ENCODE results near the gene TIMM23B. TPM values are rescaled to one million over a fixed set of nuclear protein-coding genes. Genes with fewer than 3 reads are reported as not detected.
"Not testable (repeated sequence)": the region's sequence is repeated elsewhere in the genome, so short reads cannot be mapped to it uniquely, and the experiment has no call there.

TIMM23B gene
- polyA plus RNA-seq, 1 donor: 15.3 TPM

DNA sequence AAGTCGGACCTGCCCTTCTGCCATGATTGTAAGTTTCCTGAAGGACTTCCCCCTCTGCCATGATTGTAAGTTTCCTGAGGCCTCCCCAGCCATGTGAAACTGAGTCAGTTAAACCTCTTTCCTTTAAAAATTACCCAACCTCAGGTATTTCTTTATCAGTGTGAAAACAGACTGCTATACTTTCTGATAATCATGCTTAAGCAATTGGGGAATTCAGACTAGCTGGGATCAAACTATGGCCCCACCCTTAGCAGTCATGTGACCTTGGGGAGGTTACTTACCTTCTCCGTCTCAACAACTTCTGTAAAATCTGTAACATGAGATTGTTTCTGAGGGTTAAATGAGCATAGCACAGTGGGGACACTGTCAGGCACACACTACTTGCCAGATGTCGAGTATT lies 45.4 kb downstream of the TIMM23B start:
- DNase-seq: not testable (repeated sequence)

DNA sequence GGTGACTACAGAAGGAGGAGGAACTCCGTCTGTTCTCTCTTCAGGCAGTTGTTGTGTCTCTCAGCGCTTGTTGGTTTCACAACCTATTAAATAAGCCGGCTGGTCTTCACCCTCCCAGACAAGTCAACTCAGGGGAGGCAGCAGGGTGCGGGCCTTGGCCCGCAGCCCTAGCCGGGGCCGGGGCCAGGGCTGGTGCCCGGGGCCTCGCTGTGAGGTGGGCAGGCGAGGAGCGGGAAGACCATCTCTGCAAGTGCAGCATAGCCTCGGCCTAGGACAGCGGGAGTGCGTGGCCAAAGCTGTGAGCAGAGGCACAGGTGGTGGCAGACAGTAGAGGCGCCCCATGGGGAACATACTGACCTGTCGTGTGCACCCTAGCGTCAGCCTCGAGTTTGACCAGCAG lies 46.5 kb downstream of the TIMM23B start, which contains the start of gene AGAP6:
TSS of gene AGAP6 (plus strand) at position 31 of the 400 bp plus-strand sequence. CDS start at position 341, 310 bp downstream.
- DNase-seq: not testable (repeated sequence)

DNA sequence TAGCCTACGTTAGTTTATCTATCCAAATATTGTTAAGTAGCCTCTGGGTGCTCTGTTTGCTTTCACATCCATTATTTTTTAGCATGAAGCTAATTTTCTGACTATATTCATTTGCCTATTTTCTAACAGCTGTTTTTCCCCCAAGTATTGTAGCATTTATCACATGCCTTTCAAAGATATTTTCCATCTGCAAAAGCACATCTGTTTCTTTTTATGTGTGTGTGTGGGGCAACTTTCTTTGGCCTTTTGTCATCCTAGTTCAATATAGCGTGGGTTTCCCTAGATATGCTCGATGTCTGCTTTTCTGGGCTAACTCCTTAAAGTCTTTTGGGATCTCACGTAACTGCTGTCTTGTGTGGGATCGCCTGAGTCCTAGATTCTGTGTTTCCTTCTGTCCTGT lies 53.5 kb downstream of the TIMM23B start:
- DNase-seq: not testable (repeated sequence)

DNA sequence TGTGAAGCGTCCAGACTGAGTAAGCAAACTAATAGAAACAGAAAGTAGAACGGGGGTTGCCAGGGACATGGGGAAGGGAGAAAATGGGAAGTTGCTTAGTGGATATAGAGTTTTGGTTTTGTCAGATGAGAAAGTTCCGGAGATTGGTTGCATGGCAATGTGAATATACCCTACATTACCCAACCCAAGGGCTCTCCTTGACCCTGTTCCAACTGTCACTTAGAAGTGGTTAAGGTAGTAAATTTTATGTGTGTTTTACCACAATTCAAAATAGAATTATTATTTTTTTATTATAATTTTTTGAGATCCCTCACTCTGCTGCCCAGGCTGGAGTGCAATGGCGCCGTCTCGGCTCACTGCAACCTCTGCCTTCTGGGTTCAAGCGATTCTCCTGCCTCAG lies 72.2 kb downstream of the TIMM23B start:
- DNase-seq: not testable (repeated sequence)

DNA sequence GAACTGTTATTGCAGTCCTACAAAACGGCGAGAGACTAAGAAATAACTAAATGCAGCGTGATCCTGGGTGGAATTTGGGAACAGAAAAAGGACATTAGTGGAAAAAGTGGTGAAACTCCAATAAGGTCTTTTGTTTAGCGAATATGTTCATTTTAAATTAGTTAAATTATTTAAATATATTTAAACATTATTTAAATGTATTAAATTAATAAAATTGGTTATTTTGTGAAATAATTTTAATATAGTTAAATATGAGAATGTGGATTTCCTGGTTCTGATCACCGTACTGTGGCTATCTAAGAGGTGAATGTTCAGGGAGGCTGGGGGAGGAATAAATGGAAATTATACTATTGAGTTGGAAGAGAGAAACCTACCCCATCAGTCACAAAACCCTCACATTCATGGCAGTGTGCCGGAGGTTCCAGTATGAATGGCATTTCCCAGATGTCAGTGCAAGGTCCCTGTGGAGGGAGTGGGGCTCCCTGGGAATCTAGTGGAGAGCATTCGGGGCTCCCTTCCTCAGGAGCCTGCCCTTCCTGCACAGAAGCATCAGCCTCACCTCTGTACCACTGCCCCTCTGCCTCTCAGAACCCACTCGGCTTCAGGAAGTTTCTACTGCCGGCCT lies 73.9 kb downstream of the TIMM23B start:
- DNase-seq: not testable (repeated sequence)

DNA sequence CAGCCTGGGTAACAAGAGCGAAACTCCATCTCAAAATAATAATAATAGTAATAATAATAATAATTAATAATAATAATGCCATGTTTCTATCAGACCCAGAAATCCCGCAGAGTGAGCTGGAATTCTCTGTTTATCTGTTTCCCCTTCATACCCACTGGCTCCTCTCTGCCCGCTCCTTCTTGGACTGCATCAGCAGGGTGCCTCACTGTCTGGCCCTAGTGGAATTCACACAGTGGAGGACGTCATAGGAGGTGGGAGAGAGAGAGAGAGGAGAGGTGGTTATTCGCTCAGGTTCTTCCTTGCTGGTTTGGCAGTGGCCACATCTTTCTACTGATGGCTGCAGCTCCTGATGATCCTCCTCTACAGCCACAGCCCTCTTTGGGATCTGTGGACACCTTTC lies 75.1 kb downstream of the TIMM23B start:
- not testable (repeated sequence) for DNase-seq

DNA sequence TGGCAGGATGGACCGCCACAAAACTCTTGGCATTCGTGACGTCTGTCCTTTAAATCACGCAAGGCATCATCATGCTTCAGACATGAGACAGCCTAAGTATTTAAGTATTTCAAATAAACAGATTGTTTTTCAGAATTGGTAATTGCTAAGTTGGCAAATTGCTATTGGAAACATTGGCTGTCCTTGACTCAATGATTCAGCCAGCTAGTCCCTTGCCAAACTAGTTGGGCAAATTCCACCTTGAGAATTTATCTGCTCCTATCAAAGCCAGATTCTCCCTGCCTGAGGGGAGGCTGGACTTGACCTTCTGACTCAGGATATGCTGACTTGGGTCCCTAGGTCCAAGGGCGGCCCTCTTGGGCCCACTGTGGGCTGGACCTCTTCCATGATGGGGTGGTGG lies 75.8 kb downstream of the TIMM23B start:
- not testable (repeated sequence) for DNase-seq

DNA sequence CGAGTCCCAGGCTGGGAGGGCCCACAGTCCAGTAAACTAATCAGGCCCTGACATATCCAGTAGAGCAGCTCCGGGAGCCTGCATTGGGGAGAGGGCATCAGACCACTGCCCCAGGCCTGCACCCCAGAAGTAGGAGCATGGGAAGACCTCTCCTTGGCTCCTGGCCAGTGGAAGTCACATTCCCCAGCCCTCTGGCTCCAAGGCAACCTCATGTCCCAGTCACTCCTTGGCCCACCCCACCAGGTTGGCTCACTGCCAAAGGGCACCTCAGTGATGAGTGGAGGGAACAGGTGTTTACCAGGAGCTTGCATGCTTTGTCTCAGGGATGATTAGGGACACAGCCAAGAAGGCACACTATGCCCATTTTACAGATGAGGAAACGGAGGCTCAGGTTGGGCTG lies 77.4 kb downstream of the TIMM23B start:
- not testable (repeated sequence) for DNase-seq

DNA sequence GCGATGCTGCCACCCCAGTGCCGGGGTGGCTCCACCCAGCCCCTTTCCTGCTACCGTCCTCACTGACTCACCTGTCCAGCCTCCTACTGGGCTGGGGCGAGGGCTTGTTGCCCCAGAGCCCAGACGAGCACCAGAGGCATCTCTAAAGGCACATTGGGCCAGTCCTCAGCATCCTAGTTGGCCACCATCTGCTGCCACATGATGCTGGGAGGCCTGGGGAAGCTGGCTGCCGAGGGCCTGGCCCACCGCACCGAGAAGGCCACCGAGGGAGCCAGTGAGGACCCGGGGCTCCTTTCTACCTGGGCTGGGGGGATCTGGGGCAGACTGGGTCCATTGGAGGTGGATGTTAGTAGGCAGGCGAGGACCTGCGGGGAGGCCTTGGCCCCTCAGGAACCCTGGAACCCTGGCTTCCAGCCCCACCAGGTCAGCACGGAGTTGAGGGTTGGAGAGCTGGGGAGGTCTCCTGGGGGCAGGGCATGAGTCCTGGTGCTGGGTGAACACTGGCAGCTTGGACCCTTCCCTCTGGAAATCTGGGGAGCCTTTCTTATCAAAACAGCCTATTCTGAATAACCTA lies 78.7 kb downstream of the TIMM23B start:
- DNase-seq: not testable (repeated sequence)

DNA sequence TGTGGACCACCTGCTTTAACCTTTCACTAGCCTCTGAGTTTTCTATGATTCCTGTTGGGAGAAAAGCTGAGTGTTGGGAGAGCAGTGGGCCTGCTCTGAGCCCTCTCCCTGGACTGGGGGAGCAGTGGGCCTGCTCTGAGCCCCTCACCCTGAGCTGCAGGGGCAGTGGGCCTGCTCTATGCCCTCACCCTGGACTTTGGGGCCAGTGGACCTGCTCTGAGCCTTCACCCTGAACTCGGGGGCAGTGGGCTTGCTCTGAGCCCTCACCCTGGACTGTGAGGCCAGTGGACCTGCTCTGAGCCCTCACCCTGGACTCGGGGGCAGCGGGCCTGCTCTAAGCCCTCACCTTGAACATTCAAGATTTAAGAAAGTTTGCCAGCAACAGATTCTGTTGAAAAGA lies 79.8 kb downstream of the TIMM23B start:
- DNase-seq: no peak

Other genes starting within 250 kb of the TIMM23B start
- gene OGDHL, start 179.7 kb upstream of the TIMM23B start, polyA plus RNA-seq (ENCODE audit: insufficient read length): 0.26 TPM
- gene PARG, start within 50 bp of the TIMM23B start, polyA plus RNA-seq (ENCODE audit: insufficient read length): 18.5 TPM
- 16.7 TPM for gene AGAP6, start 46.4 kb downstream of the TIMM23B start, polyA plus RNA-seq (ENCODE audit: insufficient read length)
- gene WASHC2A, start 125.9 kb downstream of the TIMM23B start, polyA plus RNA-seq (ENCODE audit: insufficient read length): 29.7 TPM

Measured in hindlimb muscle (tissue), 1 donor.